ENCODE measurements around the gene ADAT3.
"Not testable (repeated sequence)": the region's sequence is repeated elsewhere in the genome, so short reads cannot be mapped to it uniquely, and the experiment has no call there.

ADAT3 gene

DNA sequence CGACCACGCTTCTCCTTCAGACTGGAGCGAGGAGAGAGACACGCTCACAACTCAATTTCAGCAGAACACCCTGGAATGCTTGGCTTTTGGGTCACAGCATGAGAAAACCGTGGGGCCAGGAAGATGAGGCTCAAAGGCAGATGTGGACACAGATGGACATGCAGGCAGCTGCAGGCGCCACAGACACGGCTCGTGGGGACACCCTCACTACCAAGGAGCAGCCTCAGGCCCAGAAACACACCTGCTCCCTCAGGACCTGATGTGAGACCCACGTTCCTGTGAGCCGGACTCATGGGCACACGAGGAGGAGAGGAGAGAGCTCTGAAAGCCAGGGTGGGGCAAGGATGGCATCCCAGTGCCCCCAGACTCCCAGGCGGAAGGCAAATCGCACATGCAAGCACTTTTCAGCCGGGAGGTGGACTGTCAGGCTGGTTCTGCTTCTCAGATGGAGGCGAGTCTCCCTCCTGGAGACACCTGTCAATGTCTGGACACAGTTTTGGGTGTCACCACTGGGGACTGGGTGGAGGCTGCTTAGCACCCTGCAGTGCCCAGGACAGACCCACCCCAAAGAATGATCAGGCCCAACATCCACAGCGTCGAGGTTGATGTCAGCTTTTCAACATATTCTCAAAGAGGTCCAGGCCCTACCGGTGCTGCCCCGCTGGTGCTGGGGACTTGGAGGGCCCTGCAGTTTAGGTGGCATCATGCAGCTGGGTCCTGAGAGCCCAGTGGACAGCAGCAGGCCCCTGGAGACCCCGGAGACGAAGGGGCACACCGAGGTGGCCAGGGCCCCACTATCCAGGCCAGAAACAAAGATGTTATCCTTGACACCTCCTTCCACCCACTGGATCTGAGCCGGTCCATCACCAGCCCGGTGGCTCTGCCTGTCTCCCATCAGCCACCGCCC, 22.2 kb upstream of the ADAT3 start:
- DNase-seq (ENCODE audit: low spot score), result no peak

- DNase-seq (ENCODE audit: low spot score), result no peak
Measured at GRCh38 chr19:1883784-1884183, 21.4 kb upstream of the ADAT3 start.

DNA sequence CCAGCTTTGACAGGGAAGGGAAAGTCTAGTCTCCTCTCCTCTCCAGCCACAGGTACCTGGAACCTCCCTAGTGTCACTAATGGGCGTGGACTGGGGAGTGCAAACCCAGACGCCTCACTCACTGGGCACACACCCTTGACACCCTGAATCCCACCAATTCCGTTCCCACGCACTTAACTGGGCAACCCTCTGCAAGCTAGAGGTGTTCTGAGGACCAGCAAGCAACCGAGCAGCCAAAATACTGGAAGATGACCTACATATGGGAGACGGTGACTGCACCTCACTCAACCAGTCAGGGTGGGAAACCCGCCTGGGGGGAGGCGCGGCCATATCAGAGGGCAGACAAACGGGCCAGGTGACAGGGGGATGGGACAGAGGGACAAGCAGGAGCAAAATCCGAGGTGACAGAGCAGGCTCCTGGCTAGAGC, 20.9 kb upstream of the ADAT3 start:
- no peak for DNase-seq (ENCODE audit: low spot score)

- no peak for DNase-seq (ENCODE audit: low spot score)
Measured at GRCh38 chr19:1884719-1885334, 20.4 kb upstream of the ADAT3 start.

GRCh38 chr19:1885398-1886119, 19.6 kb upstream of the ADAT3 start, which contains the start of gene ABHD17A:
Gene ABHD17A (minus strand): TSS chr19:1885496. CDS start chr19:1881566, 3,930 bp downstream.
- peak; percentile 95 for DNase-seq (ENCODE audit: low spot score)

DNA sequence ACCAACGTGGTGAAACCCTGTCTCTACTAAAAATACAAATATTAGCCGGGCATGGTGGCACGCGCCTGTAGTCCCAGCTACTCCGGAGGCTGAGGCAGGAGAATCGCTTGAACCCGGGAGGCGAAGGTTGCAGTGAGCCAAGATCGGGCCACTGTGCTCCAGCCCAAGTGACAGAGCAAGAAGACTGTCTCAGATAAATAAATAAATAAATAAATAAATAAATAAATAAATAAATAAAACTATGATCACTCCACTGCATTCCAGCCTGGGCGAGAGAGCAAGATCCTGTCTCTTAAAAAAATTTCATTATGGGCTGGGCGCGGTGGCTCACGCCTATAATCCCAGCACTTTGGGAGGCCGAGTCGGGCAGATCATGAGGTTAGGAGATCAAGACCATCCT, 18.8 kb upstream of the ADAT3 start:
- not testable (repeated sequence) for DNase-seq (ENCODE audit: low spot score)

- DNase-seq (ENCODE audit: low spot score), result no peak
Measured at GRCh38 chr19:1888385-1888784, 16.8 kb upstream of the ADAT3 start.

GRCh38 chr19:1889907-1890306, 15.3 kb upstream of the ADAT3 start:
- DNase-seq (ENCODE audit: low spot score), result no peak

- no peak for DNase-seq (ENCODE audit: low spot score)
Measured at GRCh38 chr19:1893791-1894190, 11.4 kb upstream of the ADAT3 start.

DNA sequence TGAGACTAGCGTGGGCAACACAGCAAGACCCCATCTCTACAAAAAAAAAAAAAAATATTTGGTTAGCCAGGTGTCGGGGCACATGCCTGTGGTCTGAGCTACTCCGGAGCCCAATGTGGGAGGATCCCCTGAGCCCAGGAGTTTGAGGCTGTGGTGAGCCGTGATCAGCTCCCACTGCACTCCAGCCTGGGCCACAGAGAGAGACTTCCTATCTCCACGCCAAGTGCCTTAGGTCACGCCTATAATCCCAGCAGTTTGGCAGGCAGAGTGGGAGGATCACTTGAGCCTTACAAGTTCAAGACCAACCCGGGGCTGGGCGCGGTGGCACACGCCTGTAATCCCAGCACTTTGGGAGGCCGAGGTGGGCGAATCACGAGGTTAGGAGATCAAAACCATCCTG, 8.7 kb upstream of the ADAT3 start:
- no peak for DNase-seq (ENCODE audit: low spot score)

- DNase-seq (ENCODE audit: low spot score), result no peak
Measured at GRCh38 chr19:1901940-1902404, 3.2 kb upstream of the ADAT3 start.

DNA sequence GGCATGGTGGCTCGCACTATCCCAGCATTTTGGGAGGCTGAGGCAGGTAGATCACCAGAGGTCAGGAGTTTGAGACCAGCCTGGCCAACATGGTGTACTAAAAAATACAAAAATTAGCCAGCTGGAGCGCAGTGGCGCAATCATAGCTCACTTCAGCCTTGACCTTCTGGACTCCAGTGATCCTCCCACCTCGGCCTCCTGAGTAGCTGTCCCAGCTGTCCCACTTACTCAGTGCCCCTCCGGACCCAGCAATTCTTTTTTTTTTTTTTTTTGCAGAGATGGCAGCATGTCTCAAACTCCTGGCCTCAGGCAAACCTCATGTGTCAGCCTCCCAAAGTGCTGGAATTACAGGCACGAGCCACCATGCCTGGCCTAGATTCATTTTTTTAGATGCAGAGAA, 2.3 kb upstream of the ADAT3 start:
- DNase-seq (ENCODE audit: low spot score), result no peak

DNA sequence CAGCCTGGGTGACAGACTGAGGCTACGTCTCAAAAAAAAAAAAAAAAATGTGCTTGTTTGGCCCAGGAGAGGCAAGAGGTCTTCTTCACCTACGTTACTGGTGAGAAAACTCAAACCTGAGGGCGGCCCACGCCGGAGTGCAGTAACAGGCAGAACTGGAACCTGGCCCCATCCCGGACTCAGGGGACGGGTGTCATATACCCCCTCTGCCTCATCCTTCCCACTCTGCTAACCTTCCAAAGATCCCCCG, 414 bp upstream of the ADAT3 start:
- no peak for DNase-seq (ENCODE audit: low spot score)

DNA sequence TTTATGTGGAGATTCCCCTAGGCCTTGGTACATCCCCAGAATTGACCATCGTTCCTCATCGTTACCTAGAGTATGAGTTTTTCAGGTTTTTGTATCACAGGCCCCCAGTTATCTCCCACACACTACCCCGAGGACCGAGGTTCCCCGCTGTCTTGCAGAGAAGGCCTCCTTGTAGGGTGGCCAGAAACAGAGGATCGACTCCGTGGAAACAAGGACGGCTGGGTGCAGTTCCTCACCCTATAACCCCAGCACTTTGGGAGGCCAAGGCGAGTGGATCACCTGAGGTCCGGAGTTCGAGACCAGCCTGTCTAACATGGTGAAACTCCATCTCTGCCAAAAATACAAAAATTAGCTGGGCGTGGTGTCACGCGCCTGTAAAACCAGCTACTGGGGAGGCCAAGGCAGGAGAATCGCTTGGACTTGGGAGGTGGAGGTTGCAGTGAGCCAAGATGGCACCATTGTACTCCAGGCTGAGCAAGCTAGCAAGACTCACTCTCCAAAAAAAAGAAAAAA, 720 bp downstream of the ADAT3 start:
- no peak for DNase-seq (ENCODE audit: low spot score)

GRCh38 chr19:1906985-1907562, 1.9 kb downstream of the ADAT3 start:
- no peak for DNase-seq (ENCODE audit: low spot score)

DNA sequence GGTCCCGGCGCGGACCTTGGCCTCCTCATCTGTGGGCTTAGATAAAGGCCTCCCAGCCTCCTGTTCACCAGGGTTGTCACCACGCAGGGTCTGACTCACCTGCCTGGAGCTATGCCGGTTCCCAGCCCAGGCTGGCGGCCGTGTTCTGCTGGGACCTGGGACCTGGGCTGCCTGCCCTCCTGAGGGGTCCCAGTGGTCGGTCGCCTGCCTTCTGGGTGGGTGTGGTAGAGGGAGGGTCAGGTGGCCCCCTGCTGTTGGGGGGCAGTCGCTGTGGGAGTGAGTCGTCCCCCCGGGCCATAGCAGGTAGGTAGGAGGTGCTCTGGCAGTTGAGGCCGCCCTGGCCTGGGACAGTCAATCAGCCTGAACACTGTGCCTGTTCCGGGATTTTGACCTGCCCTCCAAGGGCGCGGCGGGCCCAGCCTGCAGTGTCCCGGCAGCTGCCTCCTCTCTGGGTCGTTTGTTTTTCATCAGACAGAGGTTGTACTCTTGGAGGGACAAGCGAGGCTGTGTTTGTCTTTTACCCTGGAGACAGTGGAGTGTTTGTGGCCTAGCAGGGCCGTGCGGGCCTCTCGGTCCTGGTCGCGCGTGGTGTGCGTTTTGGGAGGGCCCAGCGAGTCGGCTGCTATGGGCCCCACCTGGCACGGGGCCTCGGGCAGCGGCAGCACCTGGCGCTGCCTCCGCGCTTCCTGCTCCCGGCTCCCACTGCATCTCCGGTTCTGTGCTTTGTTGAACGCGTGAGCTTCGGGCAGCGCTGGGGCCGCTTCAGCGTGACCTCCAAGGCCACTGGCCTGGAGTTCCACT, 2.6 kb downstream of the ADAT3 start:
- no peak for DNase-seq (ENCODE audit: low spot score)

DNA sequence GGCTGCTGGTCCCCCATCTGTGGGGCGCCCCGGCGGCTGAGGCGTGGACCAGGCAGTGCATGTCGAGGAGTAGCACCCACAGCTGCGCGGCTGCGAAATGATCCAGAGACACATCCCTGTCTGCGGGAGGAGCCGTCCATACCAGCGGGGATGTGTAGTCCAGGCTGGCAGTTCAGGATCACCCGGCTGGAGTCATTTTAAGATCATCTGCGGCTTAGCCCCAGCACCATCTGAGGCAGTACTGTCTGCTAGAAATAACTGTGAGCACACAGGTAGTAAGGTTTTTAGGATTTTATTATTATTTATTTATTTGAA, 3.1 kb downstream of the ADAT3 start:
- DNase-seq (ENCODE audit: low spot score), result no peak

DNA sequence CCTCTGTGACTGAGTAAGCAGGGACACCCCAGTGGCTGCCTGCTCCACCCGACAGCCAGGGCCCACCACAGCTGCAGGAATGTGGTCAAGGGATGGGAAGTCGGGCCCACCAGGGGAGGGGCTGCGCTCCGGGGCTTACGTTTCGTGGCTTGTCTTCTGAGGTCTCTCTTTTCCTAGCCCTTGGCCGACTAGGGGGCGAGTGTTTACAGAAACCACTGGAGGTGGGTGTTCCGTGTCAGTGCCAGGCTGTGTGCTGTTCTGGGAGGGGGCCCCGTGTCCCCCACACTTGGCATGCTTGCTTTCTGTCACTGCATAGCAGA, 4.5 kb downstream of the ADAT3 start:
- DNase-seq (ENCODE audit: low spot score), result no peak

DNA sequence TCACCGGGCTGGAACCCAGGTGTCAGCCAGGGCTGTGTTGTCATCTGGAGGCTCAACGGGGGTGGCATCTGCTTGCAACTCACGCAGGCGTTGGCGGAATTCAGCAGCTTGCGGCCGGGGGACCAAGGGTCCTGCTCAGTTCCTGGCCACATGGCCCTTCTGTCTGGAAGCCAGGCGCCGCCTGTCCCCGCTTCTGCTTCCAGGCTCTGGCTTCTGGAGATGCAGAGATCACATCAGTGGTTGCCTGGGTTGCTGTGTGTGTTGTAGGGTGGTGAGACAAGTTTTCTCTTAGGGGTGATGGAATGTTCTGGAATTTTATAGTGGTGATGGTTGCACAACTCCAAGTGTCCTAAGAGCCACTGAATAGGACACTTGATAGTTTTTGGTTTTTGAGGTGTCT, 5.0 kb downstream of the ADAT3 start:
- DNase-seq (ENCODE audit: low spot score), result no peak

DNA sequence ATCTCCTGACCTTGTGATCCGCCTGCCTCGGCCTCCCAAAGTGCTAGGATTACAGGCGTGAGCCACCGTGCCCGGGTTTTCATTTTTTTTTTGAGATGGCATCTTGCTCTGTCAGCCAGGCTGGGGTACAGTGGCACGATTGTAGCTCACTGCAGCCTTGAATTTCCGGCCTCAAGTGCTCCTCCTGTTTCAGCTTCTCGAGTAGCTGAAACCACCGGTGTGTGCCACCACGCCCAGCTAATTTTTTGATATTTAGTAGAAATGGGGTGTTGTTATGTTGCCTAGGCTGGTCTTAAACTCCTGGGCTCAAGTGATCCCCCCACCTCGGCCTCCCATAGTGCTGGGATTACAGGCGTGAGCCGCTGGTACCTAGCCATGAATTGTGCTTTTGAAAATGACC, 5.9 kb downstream of the ADAT3 start:
- no peak for DNase-seq (ENCODE audit: low spot score)

- DNase-seq (ENCODE audit: low spot score), result no peak
Measured at GRCh38 chr19:1911995-1912394, 6.8 kb downstream of the ADAT3 start.
